Osteocyte (in vitro differentiated cells): Measurements from ENCODE around the gene SPIC. TPM values are rescaled to one million over a fixed set of nuclear protein-coding genes. Genes with fewer than 3 reads are reported as not detected.

Experiments
- DNase-seq: peaks from one replicate; pipeline ENCODE4 v3.0.0; 2021; ENCODE audit warnings: mixed read lengths; ENCODE audit not compliant: unreplicated experiment; ENCODE audit errors: extremely low spot score
- H3K27ac Mint-ChIP-seq: one replicate; pipeline ENCODE4 v1.8.0; 2021; ENCODE audit warnings: mild to moderate bottlenecking, mixed read lengths; ENCODE audit not compliant: unreplicated experiment
- H3K27me3 Mint-ChIP-seq: one replicate; pipeline ENCODE4 v1.8.0; 2021; ENCODE audit warnings: mixed read lengths; ENCODE audit not compliant: unreplicated experiment
- H3K36me3 Mint-ChIP-seq: one replicate; pipeline ENCODE4 v1.8.0; 2021; ENCODE audit warnings: mixed read lengths; ENCODE audit not compliant: unreplicated experiment
- H3K4me1 Mint-ChIP-seq: one replicate; pipeline ENCODE4 v1.8.0; 2021; ENCODE audit warnings: mixed read lengths; ENCODE audit not compliant: unreplicated experiment
- H3K4me3 Mint-ChIP-seq: one replicate; pipeline ENCODE4 v1.8.0; 2021; ENCODE audit warnings: mild to moderate bottlenecking, moderate library complexity, mixed read lengths; ENCODE audit not compliant: unreplicated experiment
- H3K9me3 Mint-ChIP-seq: one replicate; pipeline ENCODE4 v1.8.0; 2021; ENCODE audit warnings: mixed read lengths; ENCODE audit not compliant: unreplicated experiment
- CTCF ChIP-seq: fragments of 200-600 bp; sonication (generic); IDR thresholded peaks from 2 replicates; pipeline ENCODE4 v1.5.0; 2021; ENCODE audit warnings: antibody characterized with exemption, mild to moderate bottlenecking, moderate library complexity
- total RNA-seq: library from RNA; stranded (reverse); gene quantifications from 2 replicates; pipeline ENCODE4 v1.2.1, GENCODE V29; 2021

Gene SPIC
- total RNA-seq, 1 donor from 2014 or later, result not detected

GRCh38 chr12:101491329-101491728, 16.2 kb downstream of the SPIC start:
- no peaks in the 10 kb centered on the region for H3K9me3 Mint-ChIP-seq
- no peaks in the 10 kb centered on the region for H3K4me1 Mint-ChIP-seq
- no peak for TF ChIP-seq CTCF
- no peak overlapping the region for H3K27ac Mint-ChIP-seq
- H3K27me3 Mint-ChIP-seq, result no peaks in the 10 kb centered on the region
- no peak overlapping the region for H3K4me3 Mint-ChIP-seq
- H3K36me3 Mint-ChIP-seq, result no peaks in the 10 kb centered on the region
- DNase-seq, result no peak

- no peak overlapping the region for H3K27ac Mint-ChIP-seq
- no peaks in the 10 kb centered on the region for H3K4me1 Mint-ChIP-seq
- DNase-seq, result no peak
- TF ChIP-seq CTCF, result no peak
- H3K27me3 Mint-ChIP-seq, result no peaks in the 10 kb centered on the region
- no peaks in the 10 kb centered on the region for H3K36me3 Mint-ChIP-seq
- H3K9me3 Mint-ChIP-seq, result no peaks in the 10 kb centered on the region
- no peak overlapping the region for H3K4me3 Mint-ChIP-seq
Measured at GRCh38 chr12:101493556-101493955, 18.4 kb downstream of the SPIC start.

- no peak for DNase-seq
- no peaks in the 10 kb centered on the region for H3K9me3 Mint-ChIP-seq
- TF ChIP-seq CTCF, result no peak
- H3K4me3 Mint-ChIP-seq, result no peak overlapping the region
- H3K36me3 Mint-ChIP-seq, result no peaks in the 10 kb centered on the region
- no peak overlapping the region for H3K27ac Mint-ChIP-seq
- no peaks in the 10 kb centered on the region for H3K4me1 Mint-ChIP-seq
- H3K27me3 Mint-ChIP-seq, result no peaks in the 10 kb centered on the region
Measured at GRCh38 chr12:101498252-101498651, 23.1 kb downstream of the SPIC start.

- Mint-ChIP-seq H3K36me3 (no peaks in the 10 kb centered on the region), H3K4me3 (no peak overlapping the region), H3K27me3 (no peaks in the 10 kb centered on the region), H3K4me1 (no peaks in the 10 kb centered on the region), H3K9me3 (no peaks in the 10 kb centered on the region), H3K27ac (no peak overlapping the region)
- no peak for TF ChIP-seq CTCF
- no peak for DNase-seq
Measured at GRCh38 chr12:101501410-101501995, 26.4 kb downstream of the SPIC start.

- Mint-ChIP-seq H3K9me3 (no peaks in the 10 kb centered on the region), H3K4me1 (no peaks in the 10 kb centered on the region), H3K36me3 (no peaks in the 10 kb centered on the region), H3K27ac (no peak overlapping the region), H3K4me3 (no peak overlapping the region), H3K27me3 (no peaks in the 10 kb centered on the region)
- no peak for DNase-seq
- TF ChIP-seq CTCF, result no peak
Measured at GRCh38 chr12:101521136-101521535, 46.0 kb downstream of the SPIC start.
